MM.1S (cell line): ENCODE results near the gene AMMECR1L.

Experiments used
- DNase-seq: peaks from one replicate; pipeline ENCODE4 v3.0.0-alpha.2; 2015
- H2AFZ ChIP-seq: fragments of 300-600 bp; sonication (generic); 2 replicates; pipeline ENCODE4 v1.6.0; 2016; ENCODE audit warnings: antibody characterized with exemption, low read length
- H3F3A ChIP-seq: fragments of 300-600 bp; sonication (generic); 2 replicates; pipeline ENCODE4 v1.6.1; 2016; ENCODE audit warnings: mild to moderate bottlenecking, antibody characterized with exemption, low read length, moderate library complexity, mixed read lengths; ENCODE audit not compliant: insufficient read depth
- H3K27ac ChIP-seq: fragments of 300-600 bp; sonication (generic); 2 replicates; pipeline ENCODE4 v1.5.1; 2016; ENCODE audit warnings: mild to moderate bottlenecking, low read length
- H3K27me3 ChIP-seq: fragments of 300-600 bp; sonication (generic); replicated peaks from 2 replicates; pipeline ENCODE4 v1.6.0; 2016; ENCODE audit warnings: low read length; ENCODE audit not compliant: insufficient read depth
- H3K36me3 ChIP-seq: fragments of 300-600 bp; sonication (generic); replicated peaks from 2 replicates; pipeline ENCODE4 v1.6.1; 2016; ENCODE audit warnings: mild to moderate bottlenecking, low read length, mixed read lengths; ENCODE audit not compliant: insufficient read depth
- H3K4me1 ChIP-seq: fragments of 300-600 bp; sonication (generic); 2 replicates; pipeline ENCODE4 v1.6.1; 2016; ENCODE audit warnings: low read length, mixed read lengths
- H3K4me2 ChIP-seq: fragments of 300-600 bp; sonication (generic); 2 replicates; pipeline ENCODE4 v1.6.0; 2016; ENCODE audit warnings: low read depth, low read length
- H3K4me3 ChIP-seq: fragments of 300-600 bp; sonication (generic); 2 replicates; pipeline ENCODE4 v1.5.1; 2016; ENCODE audit warnings: low read length, mixed read lengths
- H3K79me2 ChIP-seq: fragments of 300-600 bp; sonication (generic); 2 replicates; pipeline ENCODE4 v1.6.1; 2016; ENCODE audit warnings: mixed run types, low read length, mixed read lengths
- H3K9ac ChIP-seq: fragments of 300-600 bp; sonication (generic); 2 replicates; pipeline ENCODE4 v1.6.1; 2016; ENCODE audit warnings: low read length, mixed read lengths
- H3K9me2 ChIP-seq: fragments of 300-600 bp; sonication (generic); replicated peaks from 2 replicates; pipeline ENCODE4 v1.6.1; 2016; ENCODE audit warnings: mild to moderate bottlenecking, low read length, mixed read lengths; ENCODE audit not compliant: insufficient read depth
- H3K9me3 ChIP-seq: fragments of 300-600 bp; sonication (generic); replicated peaks from 2 replicates; pipeline ENCODE4 v1.6.1; 2016; ENCODE audit warnings: mild to moderate bottlenecking, low read length, mixed read lengths; ENCODE audit not compliant: insufficient read depth
- H4K20me1 ChIP-seq: fragments of 300-600 bp; sonication (generic); 2 replicates; pipeline ENCODE4 v1.6.1; 2016; ENCODE audit warnings: mild to moderate bottlenecking, low read length, moderate library complexity, mixed read lengths; ENCODE audit not compliant: insufficient read depth
- EZH2 ChIP-seq: fragments of 300-600 bp; sonication (generic); optimal IDR thresholded peaks from 2 replicates; pipeline ENCODE3; 2017; ENCODE audit warnings: low read depth, mild to moderate bottlenecking, antibody characterized with exemption, low read length, mixed read lengths
- EZH2phosphoT487 ChIP-seq: fragments of 300-600 bp; sonication (generic); IDR thresholded peaks from 2 replicates; pipeline ENCODE4 v1.6.1; 2018; ENCODE audit warnings: antibody characterized with exemption, low read length
- TF ChIP-seq, protein P1 (sequence below): fragments of 300-600 bp; sonication (generic); IDR thresholded peaks from 2 replicates; pipeline ENCODE4 v1.5.1; 2016; ENCODE audit warnings: antibody characterized with exemption, low read length, mixed read lengths

AMMECR1L gene

DNA sequence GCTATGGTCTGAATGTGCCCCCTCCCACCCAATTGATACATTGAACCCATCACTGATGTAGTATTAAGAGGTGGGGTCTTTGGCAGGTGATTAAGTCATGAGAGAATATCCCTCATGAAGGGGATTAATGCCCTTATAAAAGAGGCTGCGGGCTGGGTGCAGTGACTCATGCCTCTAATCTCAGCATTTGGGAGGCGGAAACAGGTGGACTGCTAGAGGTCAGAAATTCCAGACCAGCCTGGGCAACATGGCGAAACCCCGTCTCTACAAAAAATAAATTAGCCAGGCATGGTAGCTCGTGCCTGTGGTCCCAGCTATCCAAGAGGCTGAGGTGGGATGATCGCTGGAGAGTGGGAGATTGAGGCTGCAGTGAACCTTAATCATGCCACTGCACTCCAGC is 42.1 kb downstream of the AMMECR1L start:
- Histone ChIP-seq H3K79me2 (peaks cover 6% of the 10 kb centered on the region; the same call in 1 of the 2 replicates), H3K9ac (no peak overlapping the region), H3K4me3 (no peak overlapping the region), H3K9me3 (no peaks in the 10 kb centered on the region), H3K27me3 (no peaks in the 10 kb centered on the region), H3K9me2 (no peaks in the 10 kb centered on the region), H3K4me1 (no peaks in the 10 kb centered on the region), H3K27ac (no peak overlapping the region), H4K20me1 (no peaks in the 10 kb centered on the region), H3K4me2 (no peak overlapping the region), H3F3A (no peaks in the 10 kb centered on the region; the same call in 1 of the 2 replicates), H2AFZ (no peak overlapping the region), H3K36me3 (peaks cover 13% of the 10 kb centered on the region)
- TF ChIP-seq, protein P1, sequence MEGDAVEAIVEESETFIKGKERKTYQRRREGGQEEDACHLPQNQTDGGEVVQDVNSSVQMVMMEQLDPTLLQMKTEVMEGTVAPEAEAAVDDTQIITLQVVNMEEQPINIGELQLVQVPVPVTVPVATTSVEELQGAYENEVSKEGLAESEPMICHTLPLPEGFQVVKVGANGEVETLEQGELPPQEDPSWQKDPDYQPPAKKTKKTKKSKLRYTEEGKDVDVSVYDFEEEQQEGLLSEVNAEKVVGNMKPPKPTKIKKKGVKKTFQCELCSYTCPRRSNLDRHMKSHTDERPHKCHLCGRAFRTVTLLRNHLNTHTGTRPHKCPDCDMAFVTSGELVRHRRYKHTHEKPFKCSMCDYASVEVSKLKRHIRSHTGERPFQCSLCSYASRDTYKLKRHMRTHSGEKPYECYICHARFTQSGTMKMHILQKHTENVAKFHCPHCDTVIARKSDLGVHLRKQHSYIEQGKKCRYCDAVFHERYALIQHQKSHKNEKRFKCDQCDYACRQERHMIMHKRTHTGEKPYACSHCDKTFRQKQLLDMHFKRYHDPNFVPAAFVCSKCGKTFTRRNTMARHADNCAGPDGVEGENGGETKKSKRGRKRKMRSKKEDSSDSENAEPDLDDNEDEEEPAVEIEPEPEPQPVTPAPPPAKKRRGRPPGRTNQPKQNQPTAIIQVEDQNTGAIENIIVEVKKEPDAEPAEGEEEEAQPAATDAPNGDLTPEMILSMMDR, result no peak
- TF ChIP-seq EZH2phosphoT487, result no peak
- TF ChIP-seq EZH2, result no peak
- no peak for DNase-seq

DNA sequence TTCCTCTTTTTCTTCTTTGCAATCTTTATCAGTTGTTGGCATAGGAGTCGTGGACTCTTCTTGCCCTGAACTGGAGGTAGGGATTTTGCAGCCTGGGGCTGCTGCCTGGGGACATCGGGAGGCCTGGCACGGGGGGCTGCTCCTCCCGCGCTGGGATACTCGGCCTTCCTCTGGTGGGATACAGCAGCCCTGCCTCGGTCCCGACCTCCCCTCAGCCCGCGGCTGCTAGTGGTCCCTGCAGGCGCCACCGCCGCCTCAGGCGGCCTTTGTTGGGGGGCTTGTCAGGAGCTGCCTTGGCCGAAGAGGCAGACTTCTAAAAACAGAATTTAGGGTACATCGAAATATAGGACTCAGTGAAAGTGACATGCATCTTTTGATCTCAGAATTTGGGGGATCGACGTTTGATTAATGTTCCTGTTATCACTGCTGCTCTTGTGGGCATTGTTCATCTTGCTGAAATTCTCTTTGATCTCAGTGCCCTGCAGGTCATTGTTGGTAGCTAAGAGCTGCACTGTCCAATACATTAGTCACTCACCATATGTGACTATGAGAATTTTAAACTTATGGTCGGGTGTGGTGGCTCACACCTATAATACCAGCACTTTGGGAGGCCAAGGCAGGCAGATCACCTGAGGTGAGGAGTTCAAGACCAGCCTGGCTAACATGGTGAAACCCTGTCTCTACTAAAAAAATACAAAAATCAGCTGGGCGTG is 44.1 kb downstream of the AMMECR1L start:
- TF ChIP-seq EZH2 (no peak), EZH2phosphoT487 (no peak)
- TF ChIP-seq, protein P1, result no peak
- no peaks in the 10 kb centered on the region for H3K9me2 ChIP-seq
- no peak overlapping the region for H3K4me2 ChIP-seq
- no peak overlapping the region for H2AFZ ChIP-seq
- H3K9me3 ChIP-seq, result no peaks in the 10 kb centered on the region
- H3K36me3 ChIP-seq, result no peaks in the 10 kb centered on the region; the same call in 1 of the 2 replicates
- H3F3A ChIP-seq, result no peaks in the 10 kb centered on the region; the same call in 1 of the 2 replicates
- H3K4me1 ChIP-seq, result no peaks in the 10 kb centered on the region
- H3K27ac ChIP-seq, result no peak overlapping the region
- H3K4me3 ChIP-seq, result no peak overlapping the region
- DNase-seq, result no peak
- no peaks in the 10 kb centered on the region for H3K27me3 ChIP-seq
- H4K20me1 ChIP-seq, result no peaks in the 10 kb centered on the region
- no peak overlapping the region for H3K9ac ChIP-seq
- H3K79me2 ChIP-seq, result peaks cover under 1% of the 10 kb centered on the region; the same call in 1 of the 2 replicates

GRCh38 chr2:127840893-127841292 is 44.9 kb downstream of the AMMECR1L start:
- no peak overlapping the region for H3K27ac ChIP-seq
- H3K27me3 ChIP-seq, result no peaks in the 10 kb centered on the region
- H3K9me3 ChIP-seq, result no peaks in the 10 kb centered on the region
- H3K79me2 ChIP-seq, result no peaks in the 10 kb centered on the region; the same call in 1 of the 2 replicates
- no peaks in the 10 kb centered on the region for H4K20me1 ChIP-seq
- H3K4me3 ChIP-seq, result no peak overlapping the region
- no peaks in the 10 kb centered on the region for H3K9me2 ChIP-seq
- H2AFZ ChIP-seq, result no peak overlapping the region
- DNase-seq, result no peak
- H3F3A ChIP-seq, result no peaks in the 10 kb centered on the region; the same call in 1 of the 2 replicates
- no peak overlapping the region for H3K9ac ChIP-seq
- no peaks in the 10 kb centered on the region for H3K36me3 ChIP-seq
- no peaks in the 10 kb centered on the region for H3K4me1 ChIP-seq
- no peak overlapping the region for H3K4me2 ChIP-seq
- TF ChIP-seq EZH2phosphoT487 (no peak), EZH2 (no peak)
- TF ChIP-seq, protein P1, result no peak
